Hematopoietic multipotent progenitor cell treated with erythropoietin and hydrocortisone succinate and interleukin-3 and kit ligand, for 8 days (in vitro differentiated cells): ENCODE data around the gene MAP3K5.
"Not testable (repeated sequence)": the region's sequence is repeated elsewhere in the genome, so short reads cannot be mapped to it uniquely, and the experiment has no call there.

Experiments
- DNase-seq: peaks from one replicate; pipeline ENCODE4 v3.0.0-alpha.2; 2015

Gene MAP3K5

GRCh38 chr6:136790411-136791295 is 1.6 kb downstream of the MAP3K5 start:
- DNase-seq: no peak

GRCh38 chr6:136789440-136789839 is 2.8 kb downstream of the MAP3K5 start:
- not testable (repeated sequence) for DNase-seq

- no peak for DNase-seq
These were observed 4.0 kb downstream of the MAP3K5 start for GRCh38 chr6:136788069-136788902.

GRCh38 chr6:136787726-136788068 is 4.6 kb downstream of the MAP3K5 start:
- no peak for DNase-seq

- DNase-seq: no peak
These were observed 5.6 kb downstream of the MAP3K5 start for GRCh38 chr6:136786658-136787057.

- peak; percentile 50 for DNase-seq
These were observed 7.1 kb downstream of the MAP3K5 start for GRCh38 chr6:136784910-136785746.

GRCh38 chr6:136784271-136784664 is 8.0 kb downstream of the MAP3K5 start:
- no peak for DNase-seq

- peak; percentile 76 for DNase-seq
These were observed 8.6 kb downstream of the MAP3K5 start for GRCh38 chr6:136783495-136784270.

GRCh38 chr6:136783021-136783420 is 9.3 kb downstream of the MAP3K5 start:
- no peak for DNase-seq

GRCh38 chr6:136782021-136782770 is 10.1 kb downstream of the MAP3K5 start:
- DNase-seq: no peak

- no peak for DNase-seq
These were observed 11.3 kb downstream of the MAP3K5 start for GRCh38 chr6:136780972-136781371.

GRCh38 chr6:136779682-136780081 is 12.6 kb downstream of the MAP3K5 start:
- no peak for DNase-seq

- DNase-seq: no peak
These were observed 14.6 kb downstream of the MAP3K5 start for GRCh38 chr6:136777651-136778050.

GRCh38 chr6:136775548-136775947 is 16.7 kb downstream of the MAP3K5 start:
- DNase-seq: no peak

- no peak for DNase-seq
These were observed 17.2 kb downstream of the MAP3K5 start for GRCh38 chr6:136775081-136775480.

- DNase-seq: no peak
These were observed 17.8 kb downstream of the MAP3K5 start for GRCh38 chr6:136774228-136775041.

GRCh38 chr6:136773473-136773796 is 18.8 kb downstream of the MAP3K5 start:
- DNase-seq: no peak

GRCh38 chr6:136772685-136773472 is 19.4 kb downstream of the MAP3K5 start:
- no peak for DNase-seq

GRCh38 chr6:136771306-136771705 is 21.0 kb downstream of the MAP3K5 start:
- no peak for DNase-seq

- DNase-seq: no peak
These were observed 22.5 kb downstream of the MAP3K5 start for GRCh38 chr6:136769759-136770158.
